HCT116 (cell line): Measurements from ENCODE around the gene PSG2. TPM values are rescaled to one million over a fixed set of nuclear protein-coding genes. Genes with fewer than 3 reads are reported as not detected.
"Not testable (repeated sequence)": the region's sequence is repeated elsewhere in the genome, so short reads cannot be mapped to it uniquely, and the experiment has no call there.

Source experiments
- ATAC-seq: fragments of 200-7000 bp; cut with Tn5 transposase; 2 replicates; pipeline ENCODE4 v1.9.1; 2020; ENCODE audit warnings: mild to moderate bottlenecking, moderate library complexity
- BruUV-seq: library from RNA; stranded (reverse); fragments of 400-500 nt; replicated peaks from 2 replicates; lab custom pipeline; 2021; lab: Mats Ljungman, UMichigan
- CTCF ChIA-PET: fragments of 300-600 bp; sonication (Branson Sonifier 250); formaldehyde crosslinking; loops from one replicate; lab custom pipeline; 2021; ENCODE audit warnings: antibody characterized with exemption; lab: Charles Lee
- POLR2A ChIA-PET: fragments of 300-600, 350-600 bp; sonication (Branson Sonifier 250); formaldehyde crosslinking; loops from one replicate; lab custom pipeline; 2021; ENCODE audit warnings: antibody characterized with exemption; lab: Charles Lee
- RAD21 ChIA-PET, 2 experiments: fragments of 300-600 bp; sonication (Branson Sonifier 250); formaldehyde crosslinking; loops; one replicate each; lab custom pipeline; 2023; ENCODE audit warnings: low total read pairs in 2 of 2; ENCODE audit not compliant: uncharacterized antibody in 2 of 2, unreplicated experiment in 2 of 2, low non-redundant PET in 1 of 2; lab: Charles Lee
- DNase-seq: peaks from one replicate; pipeline ENCODE4 v3.0.0-alpha.2; 2010; ENCODE audit warnings: low read depth, low spot score
- H2AFZ ChIP-seq: fragments of 200-600 bp; shearing (Covaris generic), sonication (generic); 2 replicates; pipeline ENCODE4 v1.6.1; 2017; ENCODE audit warnings: low read depth, mixed run types, mixed read lengths, antibody characterized with exemption, low read length; ENCODE audit not compliant: poor library complexity, severe bottlenecking
- H3K27ac ChIP-seq: 2 replicates; pipeline ENCODE4 v1.5.1; 2012; ENCODE audit warnings: low read depth, low read length
- H3K27me3 ChIP-seq: fragments of 200-600 bp; sonication (generic); 2 replicates; pipeline ENCODE4 v1.6.1; 2016; ENCODE audit warnings: mixed run types, low read length, mixed read lengths; ENCODE audit not compliant: insufficient read depth
- H3K36me3 ChIP-seq, 2 experiments: fragments of 200-500 bp in 1 of 2; fragments of 200-600 bp in 1 of 2; sonication (Bioruptor generic) in 1 of 2; sonication (generic) in 1 of 2; 2 replicates each; pipeline versions ENCODE4 v1.5.1 to v1.6.1; 2014 to 2016; ENCODE audit warnings: low read length in 2 of 2, inconsistent platforms in 1 of 2, mixed read lengths in 1 of 2, mixed run types in 1 of 2; ENCODE audit not compliant: insufficient read depth in 2 of 2, control insufficient read depth in 1 of 2
- H3K4me1 ChIP-seq, 2 experiments: fragments of 200-600 bp in 1 of 2; sonication (generic) in 1 of 2; 2 replicates each; pipeline versions ENCODE4 v1.5.1 to v1.6.1; 2012 to 2017; ENCODE audit warnings: low read length in 2 of 2, inconsistent platforms in 1 of 2, mild to moderate bottlenecking in 1 of 2, mixed read lengths in 1 of 2, mixed run types in 1 of 2, moderate library complexity in 1 of 2; ENCODE audit not compliant: insufficient read depth in 2 of 2, control insufficient read depth in 1 of 2
- H3K4me2 ChIP-seq: fragments of 200-600 bp; sonication (generic); 2 replicates; pipeline ENCODE4 v1.6.1; 2017; ENCODE audit warnings: mixed run types, low read length, mixed read lengths
- H3K4me3 ChIP-seq, 2 experiments: fragments of 200-600 bp in 1 of 2; sonication (generic) in 1 of 2; replicated peaks in 1 of 2; 2 replicates each; pipeline ENCODE4 v1.5.1; 2011 to 2016; ENCODE audit warnings: low read length in 2 of 2, control low read depth in 1 of 2, low read depth in 1 of 2, mild to moderate bottlenecking in 1 of 2, mixed read lengths in 1 of 2, mixed run types in 1 of 2
- H3K79me2 ChIP-seq: fragments of 200-600 bp; sonication (generic); 2 replicates; pipeline ENCODE4 v1.6.1; 2017; ENCODE audit warnings: mild to moderate bottlenecking, mixed run types, low read length, moderate library complexity, mixed read lengths; ENCODE audit not compliant: insufficient read depth
- H3K9ac ChIP-seq: fragments of 200-600 bp; sonication (generic); 2 replicates; pipeline ENCODE4 v1.6.1; 2016; ENCODE audit warnings: low read length, mixed read lengths
- H3K9me2 ChIP-seq: fragments of 200-600 bp; sonication (generic), shearing (Covaris generic); 2 replicates; pipeline ENCODE4 v1.6.1; 2017; ENCODE audit warnings: mixed run types, mild to moderate bottlenecking, moderate library complexity; ENCODE audit not compliant: insufficient read depth
- H3K9me3 ChIP-seq, 2 experiments: fragments of 200-500 bp in 1 of 2; fragments of 200-600 bp in 1 of 2; sonication (Bioruptor generic) in 1 of 2; sonication (generic) in 1 of 2; 2 replicates each; pipeline ENCODE4 v1.6.1; 2014 to 2017; ENCODE audit warnings: low read length in 2 of 2, mixed read lengths in 2 of 2, inconsistent platforms in 1 of 2, low read depth in 1 of 2, mild to moderate bottlenecking in 1 of 2, mixed run types in 1 of 2, moderate library complexity in 1 of 2; ENCODE audit not compliant: control insufficient read depth in 1 of 2, insufficient read depth in 1 of 2
- H4K20me1 ChIP-seq: fragments of 200-600 bp; sonication (generic), shearing (Covaris generic); 2 replicates; pipeline ENCODE4 v1.6.1; 2017; ENCODE audit warnings: mixed run types, mild to moderate bottlenecking, moderate library complexity; ENCODE audit not compliant: insufficient read depth
- intact Hi-C: fragments of 100-400 bp; cut with micrococcal nuclease; formaldehyde crosslinking; loops from 2 replicates; pipeline ENCODE4 v1.10.0; 2022
- total RNA-seq: library from RNA; stranded (reverse); gene quantifications from one replicate; pipeline ENCODE4 v1.2.1, GENCODE V29; 2021; ENCODE audit not compliant: unreplicated experiment

Gene PSG2
- total RNA-seq, 1 experiment from 2014 or later = not detected

GRCh38 chr19:43062418-43062817, 20.1 kb downstream of the PSG2 start:
- H3K9me2 ChIP-seq, CTCF ChIA-PET, intact Hi-C loops, H4K20me1 ChIP-seq, H3K79me2 ChIP-seq, DNase-seq, ATAC-seq, H3K27ac ChIP-seq, H3K4me3 ChIP-seq, H3K36me3 ChIP-seq, H3K9ac ChIP-seq, H2AFZ ChIP-seq, H3K27me3 ChIP-seq, BruUV-seq, POLR2A ChIA-PET, RAD21 ChIA-PET, H3K4me2 ChIP-seq, H3K4me1 ChIP-seq, H3K9me3 ChIP-seq: not testable (repeated sequence)

GRCh38 chr19:43061326-43061725, 21.2 kb downstream of the PSG2 start:
- CTCF ChIA-PET, intact Hi-C loops, RAD21 ChIA-PET, H2AFZ ChIP-seq, H3K9me3 ChIP-seq, BruUV-seq, H3K4me3 ChIP-seq, H3K36me3 ChIP-seq, H3K9me2 ChIP-seq, ATAC-seq, POLR2A ChIA-PET, H3K4me2 ChIP-seq, DNase-seq, H3K27ac ChIP-seq, H3K4me1 ChIP-seq, H4K20me1 ChIP-seq, H3K27me3 ChIP-seq, H3K9ac ChIP-seq, H3K79me2 ChIP-seq: not testable (repeated sequence)

- H3K4me1 ChIP-seq, H3K27me3 ChIP-seq, H3K79me2 ChIP-seq, POLR2A ChIA-PET, H3K9me3 ChIP-seq, H3K4me3 ChIP-seq, H3K9me2 ChIP-seq, H3K36me3 ChIP-seq, H2AFZ ChIP-seq, CTCF ChIA-PET, ATAC-seq, H3K27ac ChIP-seq, H3K9ac ChIP-seq, intact Hi-C loops, H3K4me2 ChIP-seq, DNase-seq, BruUV-seq, RAD21 ChIA-PET, H4K20me1 ChIP-seq: not testable (repeated sequence)
Observed at GRCh38 chr19:43060254-43060653, 22.2 kb downstream of the PSG2 start.

- CTCF ChIA-PET = not testable (repeated sequence)
Observed at GRCh38 chr19:43059482-43059881, 23.0 kb downstream of the PSG2 start.

More at GRCh38 chr19:43059482-43059881, 23.0 kb downstream of the PSG2 start:
- BruUV-seq, H3K9me3 ChIP-seq, H3K9ac ChIP-seq, H3K36me3 ChIP-seq, ATAC-seq, H3K4me2 ChIP-seq, H4K20me1 ChIP-seq, RAD21 ChIA-PET, H3K27ac ChIP-seq, H3K4me1 ChIP-seq, H3K9me2 ChIP-seq, H3K4me3 ChIP-seq, intact Hi-C loops, POLR2A ChIA-PET, H2AFZ ChIP-seq, H3K79me2 ChIP-seq, H3K27me3 ChIP-seq, DNase-seq: not testable (repeated sequence)
